Measurements from ENCODE around the gene NDUFB10.

DNA sequence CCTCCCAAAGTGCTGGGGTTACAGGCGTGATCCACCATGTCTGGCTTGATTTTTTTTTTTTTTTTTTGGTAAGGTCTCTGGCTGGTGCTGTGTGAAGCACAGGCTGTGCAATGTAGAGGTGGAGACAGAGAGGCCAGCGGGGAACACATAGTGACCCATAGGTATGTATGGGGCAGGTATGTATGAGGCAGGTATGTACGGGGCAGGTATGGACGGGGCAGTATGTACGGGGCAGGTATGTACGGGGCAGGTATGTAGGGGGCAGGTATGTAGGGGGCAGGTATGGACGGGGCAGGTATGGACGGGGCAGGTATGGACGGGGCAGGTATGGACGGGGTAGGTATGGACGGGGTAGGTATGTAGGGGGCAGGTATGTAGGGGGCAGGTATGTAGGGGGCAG, 9.8 kb upstream of the NDUFB10 start:
- TF ChIP-seq, protein P1, sequence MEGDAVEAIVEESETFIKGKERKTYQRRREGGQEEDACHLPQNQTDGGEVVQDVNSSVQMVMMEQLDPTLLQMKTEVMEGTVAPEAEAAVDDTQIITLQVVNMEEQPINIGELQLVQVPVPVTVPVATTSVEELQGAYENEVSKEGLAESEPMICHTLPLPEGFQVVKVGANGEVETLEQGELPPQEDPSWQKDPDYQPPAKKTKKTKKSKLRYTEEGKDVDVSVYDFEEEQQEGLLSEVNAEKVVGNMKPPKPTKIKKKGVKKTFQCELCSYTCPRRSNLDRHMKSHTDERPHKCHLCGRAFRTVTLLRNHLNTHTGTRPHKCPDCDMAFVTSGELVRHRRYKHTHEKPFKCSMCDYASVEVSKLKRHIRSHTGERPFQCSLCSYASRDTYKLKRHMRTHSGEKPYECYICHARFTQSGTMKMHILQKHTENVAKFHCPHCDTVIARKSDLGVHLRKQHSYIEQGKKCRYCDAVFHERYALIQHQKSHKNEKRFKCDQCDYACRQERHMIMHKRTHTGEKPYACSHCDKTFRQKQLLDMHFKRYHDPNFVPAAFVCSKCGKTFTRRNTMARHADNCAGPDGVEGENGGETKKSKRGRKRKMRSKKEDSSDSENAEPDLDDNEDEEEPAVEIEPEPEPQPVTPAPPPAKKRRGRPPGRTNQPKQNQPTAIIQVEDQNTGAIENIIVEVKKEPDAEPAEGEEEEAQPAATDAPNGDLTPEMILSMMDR (IDR thresholded peaks at IDR 0.05; ENCODE audit: insufficient read depth, low read length), result no peak
- no peak for TF ChIP-seq POLR2AphosphoS5 (IDR thresholded peaks at IDR 0.05; ENCODE audit: low read depth)
